Endothelial cell (in vitro differentiated cells): Measurements from ENCODE around the gene ZNRF3. TPM values are rescaled to one million over a fixed set of nuclear protein-coding genes. Genes with fewer than 3 reads are reported as not detected.
A peak's percentile ranks its signal among the peaks of the same experiment; 100 is the strongest.

Source experiments
- DNase-seq: peaks from one replicate; pipeline ENCODE4 v3.0.0; 2021; ENCODE audit warnings: low spot score
- H3K27ac Mint-ChIP-seq: one replicate; pipeline ENCODE4 v1.8.0; 2021; ENCODE audit warnings: mixed read lengths, inconsistent platforms; ENCODE audit not compliant: unreplicated experiment
- H3K27me3 Mint-ChIP-seq: one replicate; pipeline ENCODE4 v1.8.0; 2021; ENCODE audit warnings: mild to moderate bottlenecking, moderate library complexity, mixed read lengths, inconsistent platforms; ENCODE audit not compliant: unreplicated experiment
- H3K36me3 Mint-ChIP-seq: one replicate; pipeline ENCODE4 v1.8.0; 2021; ENCODE audit warnings: mild to moderate bottlenecking, low read depth, mixed read lengths, inconsistent platforms; ENCODE audit not compliant: unreplicated experiment
- H3K4me1 Mint-ChIP-seq: one replicate; pipeline ENCODE4 v1.8.0; 2021; ENCODE audit warnings: mild to moderate bottlenecking, mixed read lengths, inconsistent platforms; ENCODE audit not compliant: unreplicated experiment
- H3K4me3 Mint-ChIP-seq: one replicate; pipeline ENCODE4 v1.8.0; 2021; ENCODE audit warnings: mild to moderate bottlenecking, mixed read lengths, inconsistent platforms; ENCODE audit not compliant: unreplicated experiment
- H3K9me3 Mint-ChIP-seq: one replicate; pipeline ENCODE4 v1.8.0; 2021; ENCODE audit warnings: mixed read lengths, inconsistent platforms; ENCODE audit not compliant: unreplicated experiment
- total RNA-seq: library from RNA; stranded (reverse); fragmentation: NEBNext Ultra II Directional; extraction: Animal tissue kit (Norgen Biotek cat#: 25700); gene quantifications from one replicate; pipeline ENCODE4 v1.2.1, GENCODE V29; 2021; ENCODE audit not compliant: unreplicated experiment
- TF ChIP-seq, protein P1 (sequence below): fragments of 200-600 bp; sonication (generic); IDR thresholded peaks from one replicate; pipeline ENCODE4 v1.5.0; 2021; ENCODE audit warnings: antibody characterized with exemption; ENCODE audit not compliant: unreplicated experiment

Gene ZNRF3
- total RNA-seq, 1 donor from 2014 or later: 3.3 TPM

DNA sequence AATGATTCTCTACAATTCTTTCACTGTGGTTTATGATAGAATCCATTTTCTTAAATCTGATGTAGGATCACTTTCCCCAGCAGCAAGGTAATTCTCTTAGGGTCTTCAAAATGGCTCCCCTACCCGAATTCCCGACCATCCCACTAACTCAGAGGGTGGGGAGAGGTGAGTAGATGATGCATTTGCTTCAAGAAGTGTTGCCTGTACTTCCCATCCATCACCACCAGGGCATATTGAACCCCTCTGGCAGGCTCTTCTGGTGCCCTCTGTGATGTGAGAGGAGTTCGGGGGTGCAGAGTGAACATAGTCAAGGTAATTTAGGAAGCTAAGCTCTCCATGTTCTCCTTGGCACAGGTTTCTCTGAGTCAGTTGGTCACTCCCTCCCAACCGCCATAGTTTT, 52.3 kb downstream of the ZNRF3 start:
- Mint-ChIP-seq H3K4me3 (no peak overlapping the region), H3K27me3 (peaks cover 1% of the 10 kb centered on the region), H3K27ac (no peak overlapping the region), H3K9me3 (no peaks in the 10 kb centered on the region), H3K36me3 (no peaks in the 10 kb centered on the region), H3K4me1 (peaks cover 14% of the 10 kb centered on the region)
- DNase-seq: no peak
- TF ChIP-seq, protein P1, sequence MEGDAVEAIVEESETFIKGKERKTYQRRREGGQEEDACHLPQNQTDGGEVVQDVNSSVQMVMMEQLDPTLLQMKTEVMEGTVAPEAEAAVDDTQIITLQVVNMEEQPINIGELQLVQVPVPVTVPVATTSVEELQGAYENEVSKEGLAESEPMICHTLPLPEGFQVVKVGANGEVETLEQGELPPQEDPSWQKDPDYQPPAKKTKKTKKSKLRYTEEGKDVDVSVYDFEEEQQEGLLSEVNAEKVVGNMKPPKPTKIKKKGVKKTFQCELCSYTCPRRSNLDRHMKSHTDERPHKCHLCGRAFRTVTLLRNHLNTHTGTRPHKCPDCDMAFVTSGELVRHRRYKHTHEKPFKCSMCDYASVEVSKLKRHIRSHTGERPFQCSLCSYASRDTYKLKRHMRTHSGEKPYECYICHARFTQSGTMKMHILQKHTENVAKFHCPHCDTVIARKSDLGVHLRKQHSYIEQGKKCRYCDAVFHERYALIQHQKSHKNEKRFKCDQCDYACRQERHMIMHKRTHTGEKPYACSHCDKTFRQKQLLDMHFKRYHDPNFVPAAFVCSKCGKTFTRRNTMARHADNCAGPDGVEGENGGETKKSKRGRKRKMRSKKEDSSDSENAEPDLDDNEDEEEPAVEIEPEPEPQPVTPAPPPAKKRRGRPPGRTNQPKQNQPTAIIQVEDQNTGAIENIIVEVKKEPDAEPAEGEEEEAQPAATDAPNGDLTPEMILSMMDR: peak; percentile 41

GRCh38 chr22:28936200-28936599, 52.8 kb downstream of the ZNRF3 start:
- Mint-ChIP-seq H3K9me3 (no peaks in the 10 kb centered on the region), H3K4me3 (no peak overlapping the region), H3K4me1 (peaks cover 14% of the 10 kb centered on the region), H3K27ac (no peak overlapping the region), H3K27me3 (peaks cover 1% of the 10 kb centered on the region), H3K36me3 (no peaks in the 10 kb centered on the region)
- DNase-seq: no peak
- TF ChIP-seq, protein P1: no peak

DNA sequence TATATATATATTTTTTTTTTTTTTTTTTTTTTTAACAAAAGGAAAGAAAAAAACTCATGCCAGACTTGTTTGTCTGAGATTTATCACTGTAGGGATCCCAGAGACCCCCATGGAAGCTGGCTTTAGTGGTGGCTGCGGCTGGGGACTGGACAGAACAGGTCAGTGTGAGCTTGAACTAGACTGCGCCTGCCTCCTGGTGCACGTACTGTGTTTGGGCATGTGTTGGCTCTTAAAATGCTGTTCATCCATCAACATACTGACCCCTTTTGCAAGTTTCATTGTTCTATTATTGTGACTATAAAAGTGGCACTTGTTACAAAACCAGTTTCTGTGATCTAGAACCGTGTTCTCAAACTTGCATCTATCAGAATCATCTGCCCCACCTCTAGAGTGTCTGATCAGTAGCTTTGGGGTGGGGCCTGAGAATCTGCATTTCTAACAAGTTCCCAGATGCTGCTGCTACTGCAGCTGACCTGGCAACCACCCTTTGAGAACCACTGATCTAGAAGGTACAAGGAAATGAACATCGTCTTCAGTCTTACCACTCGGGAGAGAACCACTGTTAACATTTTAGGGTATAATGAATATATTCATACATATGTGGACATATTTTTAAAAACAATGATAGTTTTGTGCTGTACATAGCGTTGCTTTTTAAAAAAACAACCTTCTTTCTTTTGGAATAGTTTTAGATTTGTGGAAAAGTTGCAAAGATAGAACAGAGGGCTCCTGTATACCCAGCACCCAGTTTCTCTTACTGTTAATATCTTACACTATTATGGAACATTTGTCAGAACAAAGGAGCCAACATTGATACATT, 54.0 kb downstream of the ZNRF3 start:
- no peaks in the 10 kb centered on the region for H3K36me3 Mint-ChIP-seq
- H3K9me3 Mint-ChIP-seq: no peaks in the 10 kb centered on the region
- TF ChIP-seq, protein P1: no peak
- peaks cover 14% of the 10 kb centered on the region for H3K4me1 Mint-ChIP-seq
- no peak overlapping the region for H3K27ac Mint-ChIP-seq
- no peak for DNase-seq
- H3K27me3 Mint-ChIP-seq: peaks cover 1% of the 10 kb centered on the region
- no peak overlapping the region for H3K4me3 Mint-ChIP-seq

- Mint-ChIP-seq H3K36me3 (no peaks in the 10 kb centered on the region), H3K9me3 (no peaks in the 10 kb centered on the region), H3K4me3 (no peak overlapping the region), H3K27me3 (no peaks in the 10 kb centered on the region), H3K4me1 (peaks cover 14% of the 10 kb centered on the region), H3K27ac (no peak overlapping the region)
- DNase-seq: no peak
- TF ChIP-seq, protein P1: no peak
Observed at GRCh38 chr22:28938286-28938833, 55.0 kb downstream of the ZNRF3 start.

- Mint-ChIP-seq H3K36me3 (no peaks in the 10 kb centered on the region), H3K9me3 (no peaks in the 10 kb centered on the region), H3K4me3 (no peak overlapping the region), H3K27me3 (no peaks in the 10 kb centered on the region), H3K27ac (no peak overlapping the region), H3K4me1 (peaks cover 12% of the 10 kb centered on the region)
- DNase-seq: no peak
- TF ChIP-seq, protein P1: no peak
Observed at GRCh38 chr22:28939394-28939793, 56.0 kb downstream of the ZNRF3 start.
